H1 (cell line): ENCODE measurements around the gene ARHGEF28. TPM values are rescaled to one million over a fixed set of nuclear protein-coding genes. Genes with fewer than 3 reads are reported as not detected.

Source experiments
- CTCF ChIA-PET: fragments of 300-600 bp; sonication (Branson Sonifier 250); formaldehyde crosslinking; loops from one replicate; lab custom pipeline; 2021; ENCODE audit not compliant: partially characterized antibody; lab: Charles Lee
- POLR2A ChIA-PET: fragments of 300-600 bp; sonication (Branson Sonifier 250); formaldehyde crosslinking; loops from one replicate; lab custom pipeline; 2021; ENCODE audit warnings: inconsistent platforms; ENCODE audit not compliant: partially characterized antibody; lab: Charles Lee
- DNase-seq, 2 experiments: peaks; one replicate each; pipeline versions ENCODE4 v3.0.0 to v3.0.0-alpha.2; 2010 to 2022; ENCODE audit warnings: low spot score in 2 of 2, low read depth in 1 of 2, mixed read lengths in 1 of 2
- FAIRE-seq: peaks from 2 replicates; lab custom pipeline; 2011; peaks lifted over from hg19 to GRCh38; lab: Jason Lieb, UNC
- H2AFZ ChIP-seq: 2 replicates; pipeline ENCODE4 v1.8.1; 2012; ENCODE audit warnings: low read length, inconsistent platforms
- H2AK5ac ChIP-seq: 2 replicates; pipeline ENCODE4 v1.6.1; 2013; ENCODE audit warnings: low read depth, low read length
- H2BK120ac ChIP-seq: replicated peaks from 2 replicates; pipeline ENCODE3; 2013; ENCODE audit warnings: low read depth, low read length, inconsistent platforms
- H2BK12ac ChIP-seq: 2 replicates; pipeline ENCODE4 v1.6.1; 2013; ENCODE audit warnings: low read depth, low read length
- H2BK15ac ChIP-seq: 2 replicates; pipeline ENCODE4 v1.6.1; 2013; ENCODE audit warnings: low read length
- H2BK20ac ChIP-seq: 2 replicates; pipeline ENCODE4 v1.6.1; 2013; ENCODE audit warnings: low read length
- H2BK5ac ChIP-seq: 2 replicates; pipeline ENCODE4 v1.6.1; 2013; ENCODE audit warnings: low read depth, low read length
- H3K14ac ChIP-seq: 2 replicates; pipeline ENCODE4 v1.6.1; 2013; ENCODE audit warnings: inconsistent platforms; ENCODE audit not compliant: insufficient read length
- H3K18ac ChIP-seq: 2 replicates; pipeline ENCODE4 v1.6.1; 2013; ENCODE audit warnings: low read length; ENCODE audit errors: extremely low read depth
- H3K23ac ChIP-seq: 2 replicates; pipeline ENCODE4 v1.6.1; 2013; ENCODE audit warnings: inconsistent platforms; ENCODE audit not compliant: insufficient read length
- H3K23me2 ChIP-seq: 2 replicates; pipeline ENCODE4 v1.6.1; 2013; ENCODE audit warnings: low read depth, low read length
- H3K27ac ChIP-seq: 2 replicates; pipeline ENCODE4 v1.6.1; 2011; ENCODE audit warnings: low read depth, low read length, inconsistent platforms
- H3K27me3 ChIP-seq, 4 experiments: replicated peaks in 1 of 4; 1 replicate in 1 of 4; 2 replicates in 3 of 4; pipeline versions ENCODE4 v1.6.1 to v1.8.1; 2011 to 2013; ENCODE audit warnings: low read length in 3 of 4, mild to moderate bottlenecking in 3 of 4, inconsistent platforms in 2 of 4, mixed read lengths in 2 of 4, moderate library complexity in 1 of 4; ENCODE audit not compliant: control insufficient read depth in 3 of 4, insufficient read depth in 3 of 4; ENCODE audit errors: extremely low read depth in 1 of 4
- H3K36me3 ChIP-seq, 4 experiments: 2 replicates each; pipeline versions ENCODE4 v1.6.1 to v1.8.1; 2011 to 2013; ENCODE audit warnings: mild to moderate bottlenecking in 4 of 4, low read length in 3 of 4, moderate library complexity in 2 of 4, control low read depth in 1 of 4, inconsistent platforms in 1 of 4; ENCODE audit not compliant: insufficient read depth in 4 of 4, control insufficient read depth in 2 of 4
- H3K4ac ChIP-seq: replicated peaks from 2 replicates; pipeline ENCODE3; 2013; ENCODE audit warnings: low read length, low read depth, mixed read lengths, inconsistent platforms; ENCODE audit not compliant: insufficient read length
- H3K4me1 ChIP-seq, 4 experiments: replicated peaks in 1 of 4; 1 replicate in 1 of 4; 2 replicates in 3 of 4; pipeline versions ENCODE4 v1.6.1 to v1.8.1; 2011 to 2013; ENCODE audit warnings: low read length in 3 of 4, inconsistent platforms in 2 of 4, mixed read lengths in 1 of 4; ENCODE audit not compliant: insufficient read depth in 4 of 4, control insufficient read depth in 3 of 4
- H3K4me2 ChIP-seq, 2 experiments: 2 replicates each; pipeline versions ENCODE4 v1.6.1 to v1.8.1; 2011 to 2013; ENCODE audit warnings: low read depth in 2 of 2, low read length in 2 of 2, control low read depth in 1 of 2, inconsistent platforms in 1 of 2, mild to moderate bottlenecking in 1 of 2; ENCODE audit not compliant: insufficient read depth in 1 of 2
- H3K4me3 ChIP-seq, 4 experiments: fragments of 200-600, 300-600 bp in 1 of 4; sonication (generic), shearing (Covaris generic), sonication (Bioruptor Twin) in 1 of 4; 2 replicates each; pipeline versions ENCODE4 v1.5.1 to v1.8.1; 2011 to 2016; ENCODE audit warnings: low read length in 4 of 4, low read depth in 3 of 4, control low read depth in 2 of 4, inconsistent platforms in 2 of 4, mild to moderate bottlenecking in 2 of 4, mixed read lengths in 1 of 4, moderate library complexity in 1 of 4; ENCODE audit not compliant: insufficient read depth in 2 of 4; ENCODE audit errors: extremely low read depth in 1 of 4
- H3K56ac ChIP-seq: replicated peaks from 2 replicates; pipeline ENCODE3; 2013; ENCODE audit warnings: low read depth, mild to moderate bottlenecking, mixed read lengths, low read length, inconsistent platforms; ENCODE audit not compliant: insufficient read length
- H3K79me1 ChIP-seq: 2 replicates; pipeline ENCODE4 v1.6.1; 2013; ENCODE audit warnings: low read depth, low read length, control low read depth
- H3K79me2 ChIP-seq, 2 experiments: 2 replicates each; pipeline versions ENCODE4 v1.6.1 to v1.8.1; 2012 to 2013; ENCODE audit warnings: low read length in 2 of 2, mild to moderate bottlenecking in 2 of 2, inconsistent platforms in 1 of 2; ENCODE audit not compliant: insufficient read depth in 2 of 2, control insufficient read depth in 1 of 2
- H3K9ac ChIP-seq, 4 experiments: replicated peaks in 1 of 4; 1 replicate in 1 of 4; 2 replicates in 3 of 4; pipeline versions ENCODE4 v1.6.1 to v1.8.1; 2011 to 2013; ENCODE audit warnings: low read depth in 3 of 4, low read length in 3 of 4, control low read depth in 2 of 4, mild to moderate bottlenecking in 2 of 4, moderate library complexity in 2 of 4, inconsistent platforms in 1 of 4; ENCODE audit errors: extremely low read depth in 1 of 4
- H3K9me3 ChIP-seq, 2 experiments: 2 replicates each; pipeline versions ENCODE4 v1.6.1 to v1.8.1; 2012 to 2013; ENCODE audit warnings: mild to moderate bottlenecking in 2 of 2, moderate library complexity in 2 of 2, control low read depth in 1 of 2, inconsistent platforms in 1 of 2, low read depth in 1 of 2, low read length in 1 of 2, mixed read lengths in 1 of 2; ENCODE audit not compliant: insufficient read depth in 2 of 2
- H4K20me1 ChIP-seq, 2 experiments: replicated peaks in 1 of 2; 2 replicates each; pipeline versions ENCODE3 to v1.8.1; 2011 to 2013; ENCODE audit warnings: inconsistent platforms in 2 of 2, low read length in 2 of 2, mild to moderate bottlenecking in 1 of 2; ENCODE audit not compliant: insufficient read depth in 2 of 2, control insufficient read depth in 1 of 2
- H4K5ac ChIP-seq: 2 replicates; pipeline ENCODE4 v1.6.1; 2013; ENCODE audit warnings: low read length, low read depth, mixed read lengths, inconsistent platforms; ENCODE audit not compliant: insufficient read length
- H4K8ac ChIP-seq: 2 replicates; pipeline ENCODE4 v1.8.0; 2013; ENCODE audit warnings: mild to moderate bottlenecking, moderate library complexity, low read length, inconsistent platforms; ENCODE audit not compliant: insufficient read depth; ENCODE audit errors: extremely low read depth
- H4K91ac ChIP-seq: replicated peaks from 2 replicates; pipeline ENCODE3; 2013; ENCODE audit warnings: low read length, mixed read lengths, inconsistent platforms; ENCODE audit not compliant: insufficient read length
- BACH1 ChIP-seq: IDR thresholded peaks from 2 replicates; pipeline ENCODE4 v1.6.1; 2012; ENCODE audit warnings: low read length, improper control_type of control experiment
- KDM4A ChIP-seq: IDR thresholded peaks from one replicate; pipeline ENCODE4 v1.7.1; 2012; ENCODE audit warnings: low read depth, mild to moderate bottlenecking, moderate library complexity, low read length, inconsistent platforms; ENCODE audit not compliant: severe bottlenecking
- PHF8 ChIP-seq: fragments of 200-600 bp; sonication (generic); conservative IDR thresholded peaks from 2 replicates; pipeline ENCODE4 v1.7.1; 2012; ENCODE audit warnings: low read depth, mild to moderate bottlenecking, inconsistent platforms, low read length, moderate library complexity
- SAP30 ChIP-seq: fragments of 300-600 bp; sonication (generic); IDR thresholded peaks from 2 replicates; pipeline ENCODE4 v1.7.1; 2012; ENCODE audit warnings: low read length, moderate library complexity, mild to moderate bottlenecking, inconsistent platforms; ENCODE audit not compliant: insufficient read depth, insufficient replicate concordance
- SUZ12 ChIP-seq: fragments of 200-600 bp; sonication (generic); IDR thresholded peaks from 2 replicates; pipeline ENCODE4 v1.6.1; 2012; ENCODE audit warnings: mild to moderate bottlenecking, inconsistent platforms, low read length, moderate library complexity, mixed read lengths
- TAF7 ChIP-seq: optimal IDR thresholded peaks from 2 replicates; pipeline ENCODE3; 2011; ENCODE audit warnings: low read depth, mild to moderate bottlenecking, inconsistent platforms, low read length, moderate library complexity, borderline replicate concordance
- TEAD4 ChIP-seq: IDR thresholded peaks from 2 replicates; pipeline ENCODE4 v1.6.1; 2012; ENCODE audit warnings: low read depth, low read length, inconsistent platforms, mixed read lengths
- WGBS, 2 experiments: shearing (Covaris generic) in 1 of 2; methylation state at CpG; one replicate each; pipeline versions ENCODE4 v1.1.6 to v1.1.7; 2013 to 2015; ENCODE audit warnings: low lambda C conversion rate in 2 of 2, mixed read lengths in 2 of 2, inconsistent platforms in 1 of 2, low coverage in 1 of 2, missing lambda C conversion rate in 1 of 2; ENCODE audit not compliant: insufficient replicate concordance in 2 of 2, insufficient coverage in 1 of 2, insufficient read length in 1 of 2; ENCODE audit errors: extremely low coverage in 1 of 2, missing lambda C conversion rate in 1 of 2; 5-methylcytosine and 5-hydroxymethylcytosine counted together
- polyA plus RNA-seq, 7 experiments: library from polyadenylated mRNA; depleted of rRNA in 3 of 7; stranded (reverse) in 5 of 7; unstranded in 2 of 7; fragments of >200 nt in 5 of 7; fragments of 200-250 nt in 2 of 7; gene quantifications; 1 replicate in 5 of 7; 2 replicates in 1 of 7; 4 replicates in 1 of 7; pipeline versions ENCODE4 v1.2.1 to v1.2.3, GENCODE V29; 2011 to 2013; ENCODE audit warnings: missing spikeins in 2 of 7, mixed read lengths in 2 of 7
- total RNA-seq: library from RNA; stranded (reverse); fragmentation: NEBNext Ultra II Directional; extraction: Animal tissue kit (Norgen Biotek cat#: 25700); gene quantifications from 2 replicates; pipeline ENCODE4 v1.2.1, GENCODE V29; 2021
- TF ChIP-seq, protein P1 (sequence below): IDR thresholded peaks from 2 replicates; pipeline ENCODE4 v1.6.1; 2012; ENCODE audit warnings: inconsistent platforms

The ARHGEF28 gene
- total and polyA plus RNA-seq, 2 of the 8 experiments (the other 6 are each of a cell fraction or from before 2014, with no cell fraction given), result 0.33 to 1.0 TPM

- Histone ChIP-seq H3K4ac (no peak overlapping the region), H3K23me2 (no peaks in the 10 kb centered on the region; the same call in 1 of the 2 replicates), H4K20me1 (no peaks in the 10 kb centered on the region), H3K36me3 (no peaks in the 10 kb centered on the region), H3K4me2 (peak overlapping the region in 1 of 2 experiments; percentile 31; a peak in 1 of 4 replicates), H3K27ac (no peak overlapping the region), H2BK15ac (no peak overlapping the region), H3K14ac (no peak overlapping the region), H3K27me3 (no peaks in the 10 kb centered on the region; a peak in 1 of 7 replicates), H2AFZ (no peak overlapping the region), H4K91ac (no peak overlapping the region), H3K9ac (no peak overlapping the region), H2BK20ac (no peak overlapping the region), H3K79me2 (no peaks in the 10 kb centered on the region), H4K5ac (no peak overlapping the region), H3K18ac (no peak overlapping the region), H4K8ac (no peak overlapping the region; the same call in 1 of the 2 replicates), H3K9me3 (no peaks in the 10 kb centered on the region), H2BK5ac (no peak overlapping the region), H2AK5ac (no peak overlapping the region), H2BK120ac (no peak overlapping the region), H2BK12ac (no peak overlapping the region), H3K79me1 (no peaks in the 10 kb centered on the region)
- WGBS, 2 experiments, result 94% methylated on average over 2 of the region's 2 CpGs; no CpG with 5 or more reads in 1 of the 2 experiments
- FAIRE-seq (no peak), DNase-seq (no peak)
- ChIA-PET CTCF (interaction anchor here (0.8 to 3.3 kb wide), 11 partner anchors 10 to 105 kb away, joined by 3 to 21 read pairs (median 5); no protein-coding TSS in a partner anchor), POLR2A (interaction anchor here (1.2 kb wide), 1 partner anchor 9 kb away, joined by 3 read pairs; no protein-coding TSS in a partner anchor)
- TF ChIP-seq SAP30 (no peak), TAF7 (no peak), BACH1 (no peak), KDM4A (no peak), SUZ12 (no peak), PHF8 (no peak), TEAD4 (no peak)
- TF ChIP-seq, protein P1, sequence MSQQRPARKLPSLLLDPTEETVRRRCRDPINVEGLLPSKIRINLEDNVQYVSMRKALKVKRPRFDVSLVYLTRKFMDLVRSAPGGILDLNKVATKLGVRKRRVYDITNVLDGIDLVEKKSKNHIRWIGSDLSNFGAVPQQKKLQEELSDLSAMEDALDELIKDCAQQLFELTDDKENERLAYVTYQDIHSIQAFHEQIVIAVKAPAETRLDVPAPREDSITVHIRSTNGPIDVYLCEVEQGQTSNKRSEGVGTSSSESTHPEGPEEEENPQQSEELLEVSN, result no peak
- TF ChIP-seq, all 59 proteins: peak for 0
- Histone ChIP-seq H3K4me1 (peaks cover 2 to 8% (median 5%) of the 10 kb centered on the region in 4 experiments; a peak in 4 of 7 replicates), H3K4me3 (no peak overlapping the region), H3K56ac (no peak overlapping the region), H3K23ac (no peak overlapping the region)
Measured at GRCh38 chr5:73694089-73694488, 68.1 kb downstream of the ARHGEF28 start.
